ENCODE data around the gene HCK.
A peak's percentile ranks its signal among the peaks of the same experiment; 100 is the strongest.

The HCK gene
- 0 to 0.11 (median 0) reads per million in 9 experiments for total RNA-seq

DNA sequence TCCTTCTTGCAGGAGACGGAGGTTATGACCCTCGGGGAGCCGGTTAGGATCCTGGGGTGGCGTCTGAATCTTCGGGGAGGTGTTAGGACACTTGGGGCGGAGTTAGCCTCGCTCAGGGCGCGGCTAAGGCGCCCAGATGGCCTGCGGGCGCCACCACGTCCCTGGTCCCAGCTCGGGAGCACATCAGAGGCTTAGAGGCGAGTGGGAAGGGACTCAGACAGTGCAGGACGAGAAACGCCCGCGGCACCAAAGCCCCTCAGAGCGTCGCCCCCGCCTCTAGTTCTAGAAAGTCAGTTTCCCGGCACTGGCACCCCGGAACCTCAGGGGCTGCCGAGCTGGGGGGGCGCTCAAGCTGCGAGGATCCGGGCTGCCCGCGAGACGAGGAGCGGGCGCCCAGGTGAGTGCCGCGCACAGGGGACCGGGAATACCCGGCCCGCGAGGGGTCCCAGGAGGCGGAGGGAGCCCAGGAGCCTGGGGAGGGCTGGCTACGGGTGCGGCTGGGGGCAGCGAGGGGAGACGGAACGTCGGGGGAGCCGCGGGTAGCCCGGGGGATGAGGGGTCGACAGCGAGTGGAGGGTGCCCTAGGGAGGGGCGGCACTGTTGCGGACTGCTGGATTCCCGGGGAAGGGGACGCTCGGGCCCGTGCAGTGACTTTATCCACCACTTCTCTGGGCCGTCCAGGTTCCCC, at the start of gene HCK:
Gene HCK (plus strand): TSS at position 153 of the 688 bp plus-strand sequence.
- Mint-ChIP-seq H3K4me3 (peak within 1 kb of the TSS; percentile 71 to 80), H3K4me1 (ENCODE audit: low read depth in 2 of 2) (peaks cover 16% of the 10 kb centered on the region in 2 donors), H3K36me3 (ENCODE audit: insufficient read depth) (no peaks in the 10 kb centered on the region), H3K27me3 (peaks cover 57 to 85% of the 10 kb centered on the region in 2 donors), H3K9me3 (no peaks in the 10 kb centered on the region), H3K27ac (peak within 1 kb of the TSS in 1 of 2 donors; percentile 67)
- DNase-seq: no peak
- ATAC-seq (replicated peaks): peak; percentile 55

DNA sequence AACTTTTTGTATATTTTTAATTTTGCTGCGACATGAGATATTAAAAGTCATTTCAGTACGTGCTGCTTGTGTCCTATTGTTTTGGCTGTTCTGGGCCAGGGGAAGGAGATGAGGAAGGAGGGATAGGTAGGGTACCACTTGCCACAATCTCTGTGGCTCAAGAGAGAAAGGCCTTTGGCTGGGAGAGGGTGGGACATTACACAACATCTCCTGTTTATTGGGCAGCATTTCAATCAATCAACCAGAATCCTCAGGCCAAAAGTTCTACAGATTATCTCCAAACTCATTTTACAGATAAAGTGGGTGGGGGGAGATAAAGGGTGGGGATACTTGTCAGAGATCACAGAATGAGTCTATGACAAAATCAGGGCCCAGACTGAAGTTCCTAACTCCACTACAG, 48.7 kb upstream of the HCK start:
- peaks cover 4 to 5% of the 10 kb centered on the region in 2 donors for H3K4me1 Mint-ChIP-seq (ENCODE audit: low read depth in 2 of 2)
- no peak for ATAC-seq (replicated peaks)
- H3K4me3 Mint-ChIP-seq: no peak overlapping the region
- no peak for DNase-seq
- H3K9me3 Mint-ChIP-seq: no peaks in the 10 kb centered on the region
- H3K27ac Mint-ChIP-seq: peak overlapping the region in 1 of 2 donors; percentile 24
- H3K27me3 Mint-ChIP-seq: peaks cover 6 to 23% of the 10 kb centered on the region in 2 donors
- H3K36me3 Mint-ChIP-seq (ENCODE audit: insufficient read depth): peaks cover 3% of the 10 kb centered on the region

GRCh38 chr20:32004963-32005362, 47.1 kb upstream of the HCK start:
- no peak overlapping the region for H3K27ac Mint-ChIP-seq
- ATAC-seq (replicated peaks) (no peak), DNase-seq (no peak)
- H3K27me3 Mint-ChIP-seq: peaks cover 6 to 25% of the 10 kb centered on the region in 2 donors
- no peak overlapping the region for H3K4me3 Mint-ChIP-seq
- peaks cover 3% of the 10 kb centered on the region for H3K36me3 Mint-ChIP-seq (ENCODE audit: insufficient read depth)
- H3K4me1 Mint-ChIP-seq (ENCODE audit: low read depth in 2 of 2): peaks cover 4 to 5% of the 10 kb centered on the region in 2 donors
- no peaks in the 10 kb centered on the region for H3K9me3 Mint-ChIP-seq

DNA sequence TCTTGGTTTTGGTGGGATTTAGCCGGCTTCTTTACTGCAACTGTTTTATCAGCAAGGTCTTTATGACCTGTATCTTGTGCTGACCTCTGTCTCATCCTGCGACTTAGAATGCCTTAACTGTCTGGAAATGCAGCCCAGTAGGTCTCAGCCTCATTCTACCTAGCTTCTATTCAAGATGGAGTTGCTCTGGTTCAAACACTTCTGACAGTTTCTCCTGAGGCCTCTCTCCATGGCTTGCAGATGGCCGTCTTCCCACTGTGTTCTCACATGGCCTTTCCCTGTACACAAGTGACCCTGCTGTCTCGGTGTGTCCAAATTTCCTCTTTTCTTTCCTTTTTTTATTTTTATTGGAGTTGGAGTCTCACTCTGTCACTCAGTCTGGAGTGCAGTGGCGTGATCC, 46.0 kb upstream of the HCK start:
- Mint-ChIP-seq H3K36me3 (ENCODE audit: insufficient read depth) (peaks cover 3% of the 10 kb centered on the region), H3K27me3 (peaks cover 11 to 29% of the 10 kb centered on the region in 2 donors), H3K4me1 (ENCODE audit: low read depth in 2 of 2) (peaks cover 4 to 5% of the 10 kb centered on the region in 2 donors), H3K9me3 (no peaks in the 10 kb centered on the region), H3K4me3 (no peak overlapping the region), H3K27ac (no peak overlapping the region)
- DNase-seq (no peak), ATAC-seq (replicated peaks) (no peak)

DNA sequence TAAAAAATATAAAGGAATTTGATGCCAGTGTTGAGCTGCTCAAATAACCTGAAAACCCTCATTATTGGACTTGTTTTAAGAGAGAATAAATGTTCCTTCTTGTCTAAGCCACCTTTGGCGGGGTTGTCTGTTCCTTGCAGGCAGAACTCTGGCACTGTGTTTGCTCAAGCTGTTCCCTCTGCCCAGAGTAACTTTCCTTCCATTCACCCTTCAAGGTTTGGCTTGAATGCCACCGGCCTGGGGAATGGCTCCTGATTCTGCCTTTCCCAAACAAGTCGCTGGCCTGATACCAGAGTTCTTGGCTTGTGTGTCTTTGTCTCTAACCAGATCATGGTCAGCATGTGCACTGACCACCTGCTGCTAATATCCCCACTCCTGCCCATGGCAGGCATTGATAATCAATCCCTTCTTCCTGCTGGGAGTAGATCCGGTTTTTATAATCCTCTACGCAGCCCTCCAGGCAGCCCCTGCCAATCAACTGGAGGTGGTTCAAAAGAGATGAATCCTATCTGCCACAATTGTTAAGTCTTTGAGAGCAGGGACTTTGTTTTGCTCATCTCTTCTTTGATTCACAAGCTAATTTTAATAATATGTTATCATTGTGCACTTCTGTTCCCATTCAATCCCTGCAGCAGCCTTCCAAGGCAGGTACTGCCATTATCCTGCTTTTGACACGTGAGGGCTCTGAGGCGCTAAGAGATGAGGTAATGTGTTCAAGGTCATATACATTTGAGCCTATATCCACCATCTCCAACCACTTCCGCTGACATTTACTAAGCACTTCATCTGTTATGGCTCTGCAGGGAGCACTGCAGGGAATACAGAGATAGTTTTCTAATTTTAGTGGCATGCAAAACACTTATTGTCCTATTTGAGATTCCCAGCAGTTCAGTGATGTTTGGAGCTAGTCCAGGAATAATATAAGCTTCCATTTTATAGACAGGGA, 44.9 kb upstream of the HCK start:
- ATAC-seq (replicated peaks): no peak
- Mint-ChIP-seq H3K9me3 (no peaks in the 10 kb centered on the region), H3K4me3 (no peak overlapping the region), H3K4me1 (ENCODE audit: low read depth in 2 of 2) (peaks cover 4 to 5% of the 10 kb centered on the region in 2 donors), H3K27me3 (peaks cover 11 to 36% of the 10 kb centered on the region in 2 donors), H3K27ac (peak overlapping the region in 1 of 2 donors; percentile 36), H3K36me3 (ENCODE audit: insufficient read depth) (no peaks in the 10 kb centered on the region)
- no peak for DNase-seq

- H3K27ac Mint-ChIP-seq: peak overlapping the region in 1 of 2 donors; percentile 36
- no peak overlapping the region for H3K4me3 Mint-ChIP-seq
- DNase-seq (no peak), ATAC-seq (replicated peaks) (no peak)
- no peaks in the 10 kb centered on the region for H3K36me3 Mint-ChIP-seq (ENCODE audit: insufficient read depth)
- no peaks in the 10 kb centered on the region for H3K9me3 Mint-ChIP-seq
- H3K27me3 Mint-ChIP-seq: peaks cover 11 to 38% of the 10 kb centered on the region in 2 donors
- H3K4me1 Mint-ChIP-seq (ENCODE audit: low read depth in 2 of 2): peaks cover 4 to 5% of the 10 kb centered on the region in 2 donors
Measured at GRCh38 chr20:32007787-32008616, 44.0 kb upstream of the HCK start.

DNA sequence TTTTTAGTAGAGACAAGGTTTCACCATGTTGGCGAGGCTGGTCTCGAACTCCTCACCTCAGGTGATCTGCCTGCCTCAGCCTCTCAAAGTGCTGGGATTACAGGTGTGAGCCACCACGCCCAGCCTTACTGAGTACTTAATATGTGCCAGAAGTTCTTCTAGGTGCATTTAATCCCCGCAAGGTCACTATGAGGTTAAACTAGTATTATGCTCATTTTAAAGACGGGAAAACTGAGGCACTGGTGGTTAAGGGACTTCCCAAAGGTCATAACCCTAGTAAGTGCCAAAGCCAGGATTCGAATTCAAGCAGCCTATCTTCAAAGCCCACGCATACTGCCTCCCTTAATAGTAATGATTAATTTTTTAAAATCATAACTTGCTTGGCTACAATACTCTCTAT, 42.5 kb upstream of the HCK start:
- H3K4me1 Mint-ChIP-seq (ENCODE audit: low read depth in 2 of 2): peaks cover 4 to 5% of the 10 kb centered on the region in 2 donors
- DNase-seq (no peak), ATAC-seq (replicated peaks) (no peak)
- H3K4me3 Mint-ChIP-seq: no peak overlapping the region
- H3K9me3 Mint-ChIP-seq: no peaks in the 10 kb centered on the region
- no peak overlapping the region for H3K27ac Mint-ChIP-seq
- H3K27me3 Mint-ChIP-seq: peaks cover 14 to 42% of the 10 kb centered on the region in 2 donors
- no peaks in the 10 kb centered on the region for H3K36me3 Mint-ChIP-seq (ENCODE audit: insufficient read depth)

DNA sequence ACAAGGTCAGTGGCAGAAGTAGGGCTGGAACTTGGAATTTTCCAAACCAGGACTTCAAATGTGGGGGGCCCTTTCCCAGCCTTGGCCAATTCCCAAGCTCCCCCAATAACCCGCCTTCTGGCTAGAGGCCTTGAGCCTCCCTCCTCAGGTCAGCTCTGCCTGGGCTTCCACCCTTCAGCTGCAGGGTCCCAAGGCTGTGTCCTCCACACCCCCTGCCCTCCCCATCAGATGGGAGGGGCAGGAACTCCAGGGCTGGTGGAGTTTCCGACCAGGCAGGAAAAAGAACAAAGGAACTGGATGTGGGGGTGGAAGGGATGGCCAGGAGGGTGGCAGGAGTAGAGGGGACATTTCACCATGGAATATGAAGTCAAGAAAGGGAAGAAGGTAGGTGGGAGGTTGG, 41.9 kb upstream of the HCK start, which contains the start of gene CCM2L:
Gene CCM2L (plus strand): TSS at position 338 of the 400 bp plus-strand sequence. CDS start 17 bp downstream, at position 355.
- Mint-ChIP-seq H3K27me3 (peaks cover 20 to 47% of the 10 kb centered on the region in 2 donors), H3K36me3 (ENCODE audit: insufficient read depth) (no peaks in the 10 kb centered on the region), H3K9me3 (no peaks in the 10 kb centered on the region), H3K4me1 (ENCODE audit: low read depth in 2 of 2) (peaks cover 4 to 5% of the 10 kb centered on the region in 2 donors), H3K27ac (no peak within 1 kb of the TSS), H3K4me3 (no peak within 1 kb of the TSS)
- ATAC-seq (replicated peaks) (no peak), DNase-seq (no peak)

- Mint-ChIP-seq H3K9me3 (no peaks in the 10 kb centered on the region), H3K4me3 (no peak overlapping the region), H3K27me3 (peaks cover 25 to 53% of the 10 kb centered on the region in 2 donors), H3K4me1 (ENCODE audit: low read depth in 2 of 2) (peaks cover 4 to 5% of the 10 kb centered on the region in 2 donors), H3K27ac (no peak overlapping the region), H3K36me3 (ENCODE audit: insufficient read depth) (no peaks in the 10 kb centered on the region)
- ATAC-seq (replicated peaks) (no peak), DNase-seq (no peak)
Measured at GRCh38 chr20:32010666-32011065, 41.4 kb upstream of the HCK start.

GRCh38 chr20:32012159-32012688, 39.8 kb upstream of the HCK start:
- no peak overlapping the region for H3K27ac Mint-ChIP-seq
- H3K36me3 Mint-ChIP-seq (ENCODE audit: insufficient read depth): no peaks in the 10 kb centered on the region
- ATAC-seq (replicated peaks) (no peak), DNase-seq (no peak)
- H3K9me3 Mint-ChIP-seq: no peaks in the 10 kb centered on the region
- H3K4me3 Mint-ChIP-seq: no peak overlapping the region
- peaks cover 39 to 65% of the 10 kb centered on the region in 2 donors for H3K27me3 Mint-ChIP-seq
- peaks cover 4 to 5% of the 10 kb centered on the region in 2 donors for H3K4me1 Mint-ChIP-seq (ENCODE audit: low read depth in 2 of 2)

DNA sequence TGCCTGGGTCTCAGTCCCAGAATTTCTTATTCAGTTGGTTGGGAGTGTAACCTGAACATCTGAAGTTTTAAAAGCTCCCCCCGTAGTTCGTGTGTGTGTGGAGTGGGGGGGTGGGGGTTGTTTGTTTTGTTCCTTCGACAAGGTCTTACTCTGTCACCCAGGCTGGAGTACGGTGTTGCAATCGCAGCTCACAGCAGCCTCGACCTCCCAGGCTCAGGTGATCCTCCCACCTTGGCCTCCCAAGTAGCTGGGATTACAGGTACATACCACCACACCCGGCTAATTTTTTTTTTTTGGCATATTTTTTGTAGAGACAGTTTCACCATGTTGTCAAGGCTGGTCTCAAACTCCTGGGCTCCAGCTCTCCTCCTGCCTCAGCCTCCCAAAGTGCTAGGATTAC, 38.7 kb upstream of the HCK start:
- no peaks in the 10 kb centered on the region for H3K9me3 Mint-ChIP-seq
- peaks cover 4 to 6% of the 10 kb centered on the region in 2 donors for H3K4me1 Mint-ChIP-seq (ENCODE audit: low read depth in 2 of 2)
- peaks cover 44 to 68% of the 10 kb centered on the region in 2 donors for H3K27me3 Mint-ChIP-seq
- no peak overlapping the region for H3K4me3 Mint-ChIP-seq
- no peak overlapping the region for H3K27ac Mint-ChIP-seq
- ATAC-seq (replicated peaks): no peak
- no peaks in the 10 kb centered on the region for H3K36me3 Mint-ChIP-seq (ENCODE audit: insufficient read depth)
- DNase-seq: no peak

DNA sequence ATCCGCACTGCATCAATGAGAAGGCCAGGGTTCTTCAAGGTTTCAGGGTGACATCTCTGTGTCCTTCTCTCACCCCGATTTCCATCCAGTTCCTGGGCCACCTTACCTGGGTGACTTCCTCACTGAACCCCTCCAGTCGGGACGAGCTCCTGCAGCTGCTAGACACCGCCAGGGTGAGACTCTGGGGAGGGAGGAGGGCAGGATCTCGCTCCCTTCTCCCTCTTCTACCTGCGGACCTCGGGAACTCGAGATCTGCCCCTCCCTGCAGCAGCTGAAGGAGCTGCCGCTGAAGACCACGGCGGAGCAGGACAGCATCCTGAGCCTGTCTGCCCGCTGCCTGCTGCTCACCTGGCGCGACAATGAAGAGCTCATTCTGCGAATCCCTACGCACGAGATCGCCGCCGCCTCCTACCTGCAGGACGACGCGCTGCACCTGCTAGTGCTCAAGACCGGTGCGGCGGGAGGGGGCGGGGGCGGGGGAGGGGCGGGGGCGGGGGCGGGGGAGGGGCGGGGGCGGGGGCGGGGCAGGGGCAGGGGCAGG, 34.3 kb upstream of the HCK start:
- no peak overlapping the region for H3K27ac Mint-ChIP-seq
- peaks cover 77 to 86% of the 10 kb centered on the region in 2 donors for H3K27me3 Mint-ChIP-seq

More for the DNA sequence above, 34.3 kb upstream of the HCK start:
- Mint-ChIP-seq H3K4me3 (peak overlapping the region; percentile 84 to 89), H3K36me3 (ENCODE audit: insufficient read depth) (no peaks in the 10 kb centered on the region), H3K4me1 (ENCODE audit: low read depth in 2 of 2) (peaks cover 17 to 19% of the 10 kb centered on the region in 2 donors), H3K9me3 (no peaks in the 10 kb centered on the region)
- peak; percentile 64 for ATAC-seq (replicated peaks)
- peak; percentile 14 to 24 (median 23) for DNase-seq
